ENCODE measurements around the gene IMPDH1. TPM values are rescaled to one million over a fixed set of nuclear protein-coding genes. Genes with fewer than 3 reads are reported as not detected.

Gene IMPDH1
- total and polyA plus RNA-seq, 10 of the 15 experiments (the other 5 are each of a cell fraction or from before 2014, with no cell fraction given), result 0.50 to 61.3 (median 41.8) TPM

DNA sequence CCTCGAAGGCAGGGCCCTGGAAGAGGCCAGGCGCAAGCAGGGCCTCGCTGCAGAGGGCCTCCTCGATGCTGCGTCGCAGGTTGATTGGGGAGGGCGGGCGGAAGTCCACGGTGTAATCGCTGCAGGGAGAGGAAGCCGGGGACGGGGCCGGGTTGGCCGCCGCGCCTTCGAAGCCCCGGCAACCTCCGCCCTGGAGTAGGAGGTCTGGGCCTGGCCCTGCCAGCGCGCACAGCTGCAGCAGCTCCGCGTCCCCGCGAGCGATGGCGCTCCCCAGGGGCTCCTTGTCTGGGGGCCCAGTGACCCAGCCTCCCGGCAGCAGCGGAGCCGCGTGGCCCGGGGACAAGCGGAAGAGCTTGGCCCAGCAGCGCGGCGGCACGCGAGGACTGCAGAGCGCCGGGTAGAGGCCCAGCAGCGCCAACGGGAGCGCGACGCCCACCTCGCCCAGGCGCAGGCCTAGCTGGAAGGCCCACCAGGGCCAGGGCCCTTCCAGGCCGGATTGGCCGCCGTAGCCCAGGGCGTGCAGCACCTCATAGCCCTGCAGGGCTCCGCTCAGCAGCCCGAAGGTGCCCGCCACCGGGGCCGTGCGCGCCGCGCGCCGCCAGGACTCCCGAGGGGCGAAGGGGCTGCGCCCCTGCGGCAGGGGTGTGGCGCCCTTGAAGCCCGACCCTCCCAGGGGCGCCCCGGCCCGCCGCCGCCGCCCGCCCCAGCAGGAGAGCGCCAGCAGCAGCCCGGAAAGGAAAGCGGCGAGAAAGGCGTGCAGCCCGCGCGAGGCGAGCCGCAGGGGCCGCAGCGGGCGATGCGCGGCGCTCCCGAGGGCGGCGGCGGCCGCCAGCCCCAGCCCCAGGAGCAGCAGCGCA is 58.3 kb downstream of the IMPDH1 start:
- no TSS peak for BruUV-seq (replicated peaks)
- ChIA-PET CTCF (no interaction called here), RAD21 (ENCODE audit: unreplicated experiment) (no interaction called here), SMC1A (ENCODE audit: uncharacterized antibody, unreplicated experiment) (no interaction called here), POLR2A (no interaction called here)
- TF ChIP-seq BHLHE40 (IDR thresholded peaks at IDR 0.05; ENCODE audit: borderline replicate concordance in 1 of 2, low read depth in 2 of 2, low read length in 1 of 2) (0 out of 4 replicates have a peak, but pooled peaks of 1 of the 2 experiments have one; percentile 7), NFYB (IDR thresholded peaks at IDR 0.05; ENCODE audit: insufficient read depth, low read depth, low read length) (no peak)
- Histone ChIP-seq H3K9me3 (replicated peaks; ENCODE audit: control insufficient read depth, insufficient read depth, low read length) (no peaks in the 10 kb centered on the region), H3K27me3 (replicated peaks in 1 of 2; ENCODE audit: control insufficient read depth in 2 of 2, insufficient read depth in 2 of 2, low read length in 1 of 2) (peaks cover 0 to 10% of the 10 kb centered on the region in 2 experiments; a peak in 3 of 4 replicates), H3K27ac (ENCODE audit: control insufficient read depth, insufficient read depth) (no peak overlapping the region), H4K20me1 (ENCODE audit: control insufficient read depth, insufficient read depth) (no peaks in the 10 kb centered on the region), H3K9ac (ENCODE audit: control insufficient read depth, insufficient read depth, low read length) (no peak overlapping the region), H3K36me3 (ENCODE audit: control insufficient read depth in 2 of 2, insufficient read depth in 2 of 2, low read length in 1 of 2) (no peaks in the 10 kb centered on the region), H3K4me2 (ENCODE audit: control insufficient read depth, insufficient read depth) (no peak overlapping the region), H3K79me2 (ENCODE audit: control insufficient read depth, insufficient read depth, low read length) (no peaks in the 10 kb centered on the region), H3K4me3 (no peak overlapping the region), H3K4me1 (ENCODE audit: control insufficient read depth, insufficient read depth, low read length) (no peaks in the 10 kb centered on the region), H2AFZ (ENCODE audit: control insufficient read depth, low read depth, low read length) (no peak overlapping the region)
- WGBS (ENCODE audit: insufficient coverage, insufficient replicate concordance, low lambda C conversion rate, missing lambda C conversion rate), result 39% methylated on average over 70 of the region's 97 CpGs
- intact Hi-C loops (cut with micrococcal nuclease; ENCODE audit: unreplicated experiment), result no loop called here
- no peak for DNase-seq (ENCODE audit: low read depth, low spot score)
- in situ Hi-C loops (cut with MboI), result no loop called here
- ATAC-seq, result no peak; the same call in 2 of the 3 replicates
- FAIRE-seq, result no peak

- no peaks in the 10 kb centered on the region for H3K36me3 ChIP-seq (ENCODE audit: control insufficient read depth in 2 of 2, insufficient read depth in 2 of 2, low read length in 1 of 2)
- H4K20me1 ChIP-seq (ENCODE audit: control insufficient read depth, insufficient read depth), result no peaks in the 10 kb centered on the region
- 53% methylated on average over 24 of the region's 35 CpGs for WGBS (ENCODE audit: insufficient coverage, insufficient replicate concordance, low lambda C conversion rate, missing lambda C conversion rate)
- ATAC-seq (no peak), DNase-seq (ENCODE audit: low read depth, low spot score) (no peak), FAIRE-seq (no peak)
- H3K4me1 ChIP-seq (ENCODE audit: control insufficient read depth, insufficient read depth, low read length), result no peaks in the 10 kb centered on the region
- RAD21 ChIA-PET (ENCODE audit: unreplicated experiment), result no interaction called here
- intact Hi-C loops (cut with micrococcal nuclease; ENCODE audit: unreplicated experiment) (no loop called here), in situ Hi-C loops (cut with MboI) (no loop called here)
- H3K79me2 ChIP-seq (ENCODE audit: control insufficient read depth, insufficient read depth, low read length), result no peaks in the 10 kb centered on the region
- no peaks in the 10 kb centered on the region for H3K9me3 ChIP-seq (replicated peaks; ENCODE audit: control insufficient read depth, insufficient read depth, low read length)
- peaks cover 0 to 10% of the 10 kb centered on the region in 2 experiments; a peak in 3 of 4 replicates for H3K27me3 ChIP-seq (replicated peaks in 1 of 2; ENCODE audit: control insufficient read depth in 2 of 2, insufficient read depth in 2 of 2, low read length in 1 of 2)
- no peak overlapping the region for H3K27ac ChIP-seq (ENCODE audit: control insufficient read depth, insufficient read depth)
- no peak overlapping the region for H3K4me3 ChIP-seq
- no TSS peak for BruUV-seq (replicated peaks)
- no peak overlapping the region for H3K4me2 ChIP-seq (ENCODE audit: control insufficient read depth, insufficient read depth)
- CTCF ChIA-PET, result no interaction called here
- SMC1A ChIA-PET (ENCODE audit: uncharacterized antibody, unreplicated experiment), result no interaction called here
- POLR2A ChIA-PET, result no interaction called here
- H2AFZ ChIP-seq (ENCODE audit: control insufficient read depth, low read depth, low read length), result no peak overlapping the region
- no peak overlapping the region for H3K9ac ChIP-seq (ENCODE audit: control insufficient read depth, insufficient read depth, low read length)
- TF ChIP-seq, protein P1, sequence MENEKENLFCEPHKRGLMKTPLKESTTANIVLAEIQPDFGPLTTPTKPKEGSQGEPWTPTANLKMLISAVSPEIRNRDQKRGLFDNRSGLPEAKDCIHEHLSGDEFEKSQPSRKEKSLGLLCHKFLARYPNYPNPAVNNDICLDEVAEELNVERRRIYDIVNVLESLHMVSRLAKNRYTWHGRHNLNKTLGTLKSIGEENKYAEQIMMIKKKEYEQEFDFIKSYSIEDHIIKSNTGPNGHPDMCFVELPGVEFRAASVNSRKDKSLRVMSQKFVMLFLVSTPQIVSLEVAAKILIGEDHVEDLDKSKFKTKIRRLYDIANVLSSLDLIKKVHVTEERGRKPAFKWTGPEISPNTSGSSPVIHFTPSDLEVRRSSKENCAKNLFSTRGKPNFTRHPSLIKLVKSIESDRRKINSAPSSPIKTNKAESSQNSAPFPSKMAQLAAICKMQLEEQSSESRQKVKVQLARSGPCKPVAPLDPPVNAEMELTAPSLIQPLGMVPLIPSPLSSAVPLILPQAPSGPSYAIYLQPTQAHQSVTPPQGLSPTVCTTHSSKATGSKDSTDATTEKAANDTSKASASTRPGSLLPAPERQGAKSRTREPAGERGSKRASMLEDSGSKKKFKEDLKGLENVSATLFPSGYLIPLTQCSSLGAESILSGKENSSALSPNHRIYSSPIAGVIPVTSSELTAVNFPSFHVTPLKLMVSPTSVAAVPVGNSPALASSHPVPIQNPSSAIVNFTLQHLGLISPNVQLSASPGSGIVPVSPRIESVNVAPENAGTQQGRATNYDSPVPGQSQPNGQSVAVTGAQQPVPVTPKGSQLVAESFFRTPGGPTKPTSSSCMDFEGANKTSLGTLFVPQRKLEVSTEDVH (IDR thresholded peaks at IDR 0.05; ENCODE audit: low read depth, partially characterized antibody), result no peak
- TF ChIP-seq IKZF1 (conservative IDR thresholded peaks at IDR 0.05), result no peak
- TF ChIP-seq CEBPZ (IDR thresholded peaks at IDR 0.05; ENCODE audit: low read depth, low read length), result no peak
Observed at GRCh38 chr7:128350708-128351295, 59.0 kb downstream of the IMPDH1 start.

All from GM12878 (cell line).